ENCODE data around the gene WNT7B.

Gene WNT7B

DNA sequence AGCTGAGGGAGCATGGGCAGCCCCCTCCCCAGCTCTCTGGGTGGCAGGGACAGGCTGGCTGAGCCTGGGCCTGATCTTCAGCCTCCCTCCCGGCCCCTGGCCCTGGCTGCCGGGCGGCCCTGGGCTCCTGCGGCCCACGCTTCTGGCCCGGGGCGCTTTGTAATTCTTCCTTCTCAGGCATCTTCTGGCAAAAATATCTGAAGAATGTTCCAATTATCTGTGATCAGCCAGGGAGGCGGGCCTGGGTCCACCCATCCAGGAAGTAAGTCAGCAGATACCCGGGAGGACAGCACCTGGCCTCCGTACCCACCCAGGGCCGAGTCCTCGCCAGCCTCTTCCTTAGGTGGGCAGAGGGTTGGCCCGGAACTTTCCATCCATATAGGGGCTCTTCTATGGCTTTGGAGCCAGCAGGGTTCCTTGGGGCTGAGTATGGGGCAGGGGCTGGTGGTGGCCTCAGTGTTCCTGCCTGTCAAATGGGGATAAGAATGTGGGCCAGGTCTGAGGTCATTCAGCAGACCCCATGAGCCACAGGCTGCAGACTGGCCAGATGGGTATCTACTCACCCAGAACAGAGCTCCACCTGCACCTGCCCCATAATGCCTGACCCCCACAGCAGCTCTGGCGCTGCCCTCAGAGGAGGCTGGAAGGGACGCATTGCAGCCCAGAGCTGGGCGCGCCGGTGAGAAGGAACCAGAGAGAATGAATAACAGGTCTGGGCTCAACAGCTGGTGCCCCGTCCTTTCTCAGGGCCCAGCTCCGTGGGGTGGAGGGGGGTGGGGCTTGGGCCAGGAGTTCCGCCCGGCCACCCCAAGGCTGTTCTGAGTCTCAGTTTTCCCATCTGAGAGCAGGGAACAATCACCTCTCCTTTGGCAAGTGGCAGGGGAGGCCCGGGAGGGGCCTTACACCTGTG lies 16.2 kb downstream of the WNT7B start:
- FAIRE-seq (no peak), DNase-seq (ENCODE audit: low spot score) (no peak)

- FAIRE-seq = no peak
- DNase-seq (ENCODE audit: low spot score) = no peak
These were observed 17.1 kb downstream of the WNT7B start for GRCh38 chr22:45959719-45960476.

GRCh38 chr22:45958971-45959370 lies 18.0 kb downstream of the WNT7B start:
- FAIRE-seq (no peak), DNase-seq (ENCODE audit: low spot score) (no peak)

- FAIRE-seq = no peak
These were observed 19.1 kb downstream of the WNT7B start for GRCh38 chr22:45957826-45958225.

DNA sequence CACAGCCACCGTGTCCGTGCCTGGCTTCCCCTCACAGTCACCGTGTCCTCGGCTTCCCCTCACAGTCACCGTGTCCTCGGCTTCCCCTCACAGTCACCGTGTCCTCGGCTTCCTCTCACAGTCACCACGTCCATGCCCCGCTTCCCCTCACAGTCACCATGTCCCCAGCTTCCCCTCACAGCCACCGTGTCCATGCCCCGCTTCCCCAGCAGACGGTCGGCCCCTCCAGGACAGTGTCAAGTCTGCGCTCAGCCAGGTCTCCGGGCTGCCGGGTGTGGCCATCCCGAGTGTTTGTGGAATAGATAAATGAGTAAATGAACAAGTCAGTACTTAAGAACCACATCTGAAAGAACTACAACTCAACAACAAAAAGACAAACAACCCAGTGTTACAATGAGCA lies 23.8 kb downstream of the WNT7B start:
- no peak for FAIRE-seq
- no peak for DNase-seq (ENCODE audit: low spot score)

More at GRCh38 chr22:45957826-45958225, 19.1 kb downstream of the WNT7B start:
- DNase-seq (ENCODE audit: low spot score) = no peak

DNA sequence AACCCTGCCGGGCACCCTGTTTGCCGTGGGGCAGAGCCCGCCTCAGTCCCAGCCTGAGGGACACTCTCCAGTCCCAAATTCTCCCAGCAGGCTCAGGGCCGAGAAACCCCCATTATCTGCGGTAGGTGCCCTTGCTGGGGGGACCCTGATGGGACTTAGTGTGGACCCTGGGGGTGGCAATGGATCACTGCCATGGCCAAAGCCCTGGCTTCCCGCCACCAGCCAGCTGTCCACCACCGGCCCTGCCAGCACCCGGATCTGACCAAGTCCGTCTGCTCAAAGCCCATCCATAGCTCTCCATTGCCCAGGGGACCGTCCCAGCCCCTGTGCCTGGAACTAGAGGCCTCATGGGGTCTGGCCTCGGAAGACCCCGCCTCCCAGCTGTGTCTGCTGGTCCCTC lies 24.4 kb downstream of the WNT7B start:
- FAIRE-seq = no peak

GRCh38 chr22:45952151-45952550 lies 24.8 kb downstream of the WNT7B start:
- no peak for FAIRE-seq
- DNase-seq (ENCODE audit: low spot score) = no peak

More for the DNA sequence above, 24.4 kb downstream of the WNT7B start:
- no peak for DNase-seq (ENCODE audit: low spot score)

DNA sequence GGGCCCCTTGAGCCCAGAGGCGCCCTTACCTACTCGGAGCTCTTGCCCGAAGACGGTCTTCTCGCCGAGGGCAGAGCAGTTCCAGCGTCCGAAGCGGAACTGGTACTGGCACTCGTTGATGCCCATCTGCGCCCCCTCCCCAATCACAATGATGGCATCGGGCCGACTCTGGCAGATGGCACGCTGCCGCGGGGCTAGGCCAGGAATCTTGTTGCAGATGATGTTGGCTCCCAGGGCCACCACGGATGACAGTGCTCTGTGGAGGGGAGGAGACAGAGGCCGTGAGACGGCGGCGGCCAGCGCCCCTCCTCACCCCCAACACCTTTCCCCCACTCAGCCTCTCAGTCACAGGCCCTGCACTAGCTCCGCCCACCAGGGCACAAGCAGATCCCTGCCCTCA lies 27.1 kb downstream of the WNT7B start:
- DNase-seq (ENCODE audit: low spot score) (no peak), FAIRE-seq (no peak)

- FAIRE-seq = no peak
- no peak for DNase-seq (ENCODE audit: low spot score)
These were observed 27.6 kb downstream of the WNT7B start for GRCh38 chr22:45949258-45949870.

DNA sequence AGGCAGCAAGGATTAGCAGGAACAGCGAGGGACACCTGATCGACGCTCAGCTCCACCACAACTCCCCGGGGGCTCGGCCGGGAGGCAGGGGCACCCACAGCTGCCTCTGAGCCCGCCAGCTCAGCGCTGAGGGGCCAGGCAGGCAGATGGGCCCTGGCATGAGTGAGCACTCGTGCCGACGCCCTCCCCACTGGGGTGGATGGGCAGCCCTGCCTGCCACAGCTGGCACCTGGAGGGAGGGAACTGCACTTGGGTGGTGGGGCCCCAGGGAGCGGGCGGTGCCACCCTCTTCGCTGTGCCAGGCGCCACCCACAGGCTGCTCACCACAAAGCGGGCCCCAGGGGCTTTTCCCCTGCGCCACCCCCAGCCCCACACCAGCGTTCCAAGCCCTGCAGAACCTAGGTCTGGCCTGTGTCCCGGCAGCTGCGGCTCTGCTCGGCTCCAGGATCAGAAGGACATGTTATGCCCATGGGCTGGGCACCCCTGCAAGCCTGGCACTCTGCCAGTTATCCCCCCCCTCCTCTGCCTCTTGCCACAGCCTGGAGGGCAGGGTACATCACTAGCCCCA lies 28.8 kb downstream of the WNT7B start:
- no peak for FAIRE-seq
- DNase-seq (ENCODE audit: low spot score) = no peak

GRCh38 chr22:45946805-45947600 lies 30.0 kb downstream of the WNT7B start:
- FAIRE-seq (no peak), DNase-seq (ENCODE audit: low spot score) (no peak)

- DNase-seq (ENCODE audit: low spot score) (no peak), FAIRE-seq (no peak)
These were observed 31.3 kb downstream of the WNT7B start for GRCh38 chr22:45945621-45946106.

DNA sequence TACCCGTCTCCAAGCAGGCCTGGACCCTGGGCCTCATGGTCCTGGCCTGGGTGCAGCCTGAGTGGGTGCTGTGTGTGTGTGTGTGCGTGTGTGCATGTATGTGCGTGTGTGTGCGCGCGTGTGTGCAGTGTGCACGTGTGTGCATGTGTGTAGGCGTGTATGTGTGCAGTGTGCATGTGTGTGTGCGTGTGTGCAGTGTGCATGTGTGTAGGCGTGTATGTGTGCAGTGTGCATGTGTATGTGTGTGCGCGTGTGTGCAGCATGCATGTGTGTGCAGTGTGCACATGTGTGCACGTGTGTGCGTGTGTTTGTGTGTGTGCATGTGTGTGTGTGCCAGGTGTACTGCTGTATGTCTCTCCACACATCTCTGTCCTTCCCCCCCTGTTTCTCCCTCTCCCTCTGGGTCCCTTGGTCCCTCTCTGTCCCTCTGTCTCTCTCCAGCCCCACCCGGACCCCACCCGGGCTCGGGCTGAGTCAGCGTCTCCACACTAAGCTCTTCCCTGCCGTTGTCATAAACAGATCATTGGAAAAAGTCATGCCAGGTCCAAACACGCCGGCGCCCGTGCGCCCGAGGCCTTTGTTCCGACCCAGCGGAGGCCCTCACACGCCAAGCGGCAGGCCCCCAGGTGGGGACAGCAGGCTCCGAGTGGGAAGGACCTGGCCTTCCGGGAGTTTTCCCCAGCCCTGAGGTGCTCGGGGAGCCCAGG lies 34.0 kb downstream of the WNT7B start:
- FAIRE-seq = no peak
- no peak for DNase-seq (ENCODE audit: low spot score)

- no peak for DNase-seq (ENCODE audit: low spot score)
- FAIRE-seq = no peak
These were observed 34.6 kb downstream of the WNT7B start for GRCh38 chr22:45942344-45942743.

DNA sequence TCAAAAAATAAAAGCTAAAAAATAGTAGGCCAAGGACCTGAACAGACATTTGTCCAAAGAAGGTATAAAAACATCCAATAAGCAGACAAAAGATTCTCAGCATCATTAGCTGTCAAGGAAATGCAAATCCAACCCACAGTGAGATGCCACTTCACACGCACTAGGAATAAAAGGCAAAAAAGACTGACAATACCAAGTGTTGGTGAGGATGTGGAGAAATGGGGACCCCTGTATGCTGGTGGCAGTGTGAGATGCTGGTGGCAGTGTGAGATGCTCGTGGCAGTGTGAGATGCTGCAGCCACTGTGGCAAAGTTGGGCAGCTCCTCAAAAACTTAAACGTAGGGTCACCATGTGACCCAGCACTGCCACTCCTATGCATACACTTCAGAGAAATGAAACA lies 38.0 kb downstream of the WNT7B start:
- no peak for FAIRE-seq

DNA sequence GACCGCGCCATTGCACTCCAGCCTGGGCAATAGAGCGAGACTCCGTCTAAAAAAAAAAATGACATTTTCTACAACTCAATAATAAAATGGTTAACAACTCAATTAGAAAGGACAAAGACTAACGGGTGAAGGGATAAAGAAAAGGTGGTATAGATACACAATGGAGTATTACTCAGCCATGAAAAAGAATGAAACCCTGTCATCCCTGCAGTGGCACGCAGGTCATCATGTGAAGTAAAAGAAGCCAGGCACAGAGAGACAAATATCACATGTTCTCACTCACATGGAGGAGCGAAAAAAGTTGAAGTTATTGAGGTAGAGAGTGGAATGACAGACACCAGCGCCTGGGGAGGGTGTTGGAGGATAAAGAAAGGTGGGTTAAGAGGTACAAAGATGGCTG lies 39.0 kb downstream of the WNT7B start:
- no peak for FAIRE-seq

More for the DNA sequence above, 38.0 kb downstream of the WNT7B start:
- DNase-seq (ENCODE audit: low spot score) = no peak

GRCh38 chr22:45935573-45935972 lies 41.4 kb downstream of the WNT7B start:
- DNase-seq (ENCODE audit: low spot score) = no peak
- FAIRE-seq = no peak

More for the DNA sequence above, 39.0 kb downstream of the WNT7B start:
- no peak for DNase-seq (ENCODE audit: low spot score)

GRCh38 chr22:45934659-45935341 lies 42.2 kb downstream of the WNT7B start:
- FAIRE-seq (peak; percentile 96), DNase-seq (ENCODE audit: low spot score) (peak; percentile 99)

- DNase-seq (ENCODE audit: low spot score) (no peak), FAIRE-seq (no peak)
These were observed 42.8 kb downstream of the WNT7B start for GRCh38 chr22:45934168-45934564.

Data from RCC 7860 (cell line).